IPS-20b (cell line): ENCODE results near the gene NFATC2.

ENCODE experiments used
- H3K27ac ChIP-seq: one replicate; pipeline ENCODE4 v1.5.1; 2013; ENCODE audit warnings: low read length
- H3K27me3 ChIP-seq: 2 replicates; pipeline ENCODE4 v1.6.1; 2013; ENCODE audit warnings: mild to moderate bottlenecking, low read length, inconsistent platforms; ENCODE audit not compliant: insufficient read depth
- H3K36me3 ChIP-seq: 2 replicates; pipeline ENCODE4 v1.6.1; 2013; ENCODE audit warnings: low read depth, mild to moderate bottlenecking, inconsistent platforms, low read length, moderate library complexity; ENCODE audit not compliant: insufficient read depth
- H3K4me1 ChIP-seq: 2 replicates; pipeline ENCODE4 v1.6.1; 2013; ENCODE audit warnings: mild to moderate bottlenecking, control low read depth, inconsistent platforms, low read length, moderate library complexity; ENCODE audit not compliant: insufficient read depth
- H3K4me3 ChIP-seq: 2 replicates; pipeline ENCODE4 v1.5.1; 2013; ENCODE audit warnings: mild to moderate bottlenecking, low read length, inconsistent platforms
- H3K9ac ChIP-seq: 2 replicates; pipeline ENCODE4 v1.6.1; 2013; ENCODE audit warnings: low read depth, mild to moderate bottlenecking, inconsistent platforms, low read length, moderate library complexity
- H3K9me3 ChIP-seq: 2 replicates; pipeline ENCODE4 v1.6.1; 2013; ENCODE audit warnings: mild to moderate bottlenecking, low read depth, low read length, inconsistent platforms; ENCODE audit not compliant: insufficient read depth

NFATC2 gene

GRCh38 chr20:51392614-51393186, 149.8 kb downstream of the NFATC2 start:
- H3K4me1 ChIP-seq = peaks cover 23% of the 10 kb centered on the region; the same call in 1 of the 2 replicates
- H3K36me3 ChIP-seq = no peaks in the 10 kb centered on the region
- no peak overlapping the region for H3K27ac ChIP-seq

GRCh38 chr20:51391926-51392325, 150.6 kb downstream of the NFATC2 start:
- no peak overlapping the region for H3K9ac ChIP-seq
- no peaks in the 10 kb centered on the region for H3K9me3 ChIP-seq
- H3K27ac ChIP-seq = no peak overlapping the region
- peaks cover 26% of the 10 kb centered on the region; the same call in 1 of the 2 replicates for H3K4me1 ChIP-seq
- H3K36me3 ChIP-seq = no peaks in the 10 kb centered on the region
- H3K27me3 ChIP-seq = no peaks in the 10 kb centered on the region
- no peak overlapping the region for H3K4me3 ChIP-seq

More at GRCh38 chr20:51392614-51393186, 149.8 kb downstream of the NFATC2 start:
- H3K9me3 ChIP-seq = no peaks in the 10 kb centered on the region
- H3K4me3 ChIP-seq = no peak overlapping the region
- no peaks in the 10 kb centered on the region for H3K27me3 ChIP-seq
- H3K9ac ChIP-seq = no peak overlapping the region

GRCh38 chr20:51389543-51390264, 152.8 kb downstream of the NFATC2 start:
- Histone ChIP-seq H3K9me3 (no peaks in the 10 kb centered on the region), H3K9ac (no peak overlapping the region), H3K36me3 (no peaks in the 10 kb centered on the region), H3K27ac (no peak overlapping the region), H3K4me1 (peaks cover 35% of the 10 kb centered on the region), H3K4me3 (no peak overlapping the region), H3K27me3 (no peaks in the 10 kb centered on the region)

GRCh38 chr20:51388756-51389542, 153.6 kb downstream of the NFATC2 start:
- Histone ChIP-seq H3K9ac (no peak overlapping the region), H3K9me3 (no peaks in the 10 kb centered on the region), H3K4me3 (no peak overlapping the region), H3K4me1 (peaks cover 35% of the 10 kb centered on the region), H3K27me3 (no peaks in the 10 kb centered on the region), H3K27ac (no peak overlapping the region), H3K36me3 (no peaks in the 10 kb centered on the region)

GRCh38 chr20:51388227-51388626, 154.3 kb downstream of the NFATC2 start:
- no peaks in the 10 kb centered on the region for H3K27me3 ChIP-seq
- H3K4me3 ChIP-seq = no peak overlapping the region
- H3K36me3 ChIP-seq = no peaks in the 10 kb centered on the region

GRCh38 chr20:51387125-51387875, 155.2 kb downstream of the NFATC2 start:
- Histone ChIP-seq H3K9ac (no peak overlapping the region), H3K9me3 (no peaks in the 10 kb centered on the region), H3K27me3 (no peaks in the 10 kb centered on the region), H3K4me1 (peaks cover 35% of the 10 kb centered on the region), H3K4me3 (no peak overlapping the region), H3K36me3 (no peaks in the 10 kb centered on the region), H3K27ac (no peak overlapping the region)

More at GRCh38 chr20:51388227-51388626, 154.3 kb downstream of the NFATC2 start:
- no peaks in the 10 kb centered on the region for H3K9me3 ChIP-seq
- H3K27ac ChIP-seq = no peak overlapping the region
- H3K4me1 ChIP-seq = peaks cover 35% of the 10 kb centered on the region
- no peak overlapping the region for H3K9ac ChIP-seq

- no peak overlapping the region for H3K9ac ChIP-seq
- H3K4me1 ChIP-seq = peaks cover 35% of the 10 kb centered on the region
- no peak overlapping the region for H3K27ac ChIP-seq
- no peak overlapping the region for H3K4me3 ChIP-seq
- H3K9me3 ChIP-seq = no peaks in the 10 kb centered on the region
- H3K27me3 ChIP-seq = no peaks in the 10 kb centered on the region
- no peaks in the 10 kb centered on the region for H3K36me3 ChIP-seq
These were observed 155.9 kb downstream of the NFATC2 start for GRCh38 chr20:51386586-51386985.

GRCh38 chr20:51385646-51386530, 156.6 kb downstream of the NFATC2 start:
- no peak overlapping the region for H3K9ac ChIP-seq
- H3K4me3 ChIP-seq = no peak overlapping the region
- H3K9me3 ChIP-seq = no peaks in the 10 kb centered on the region
- H3K27ac ChIP-seq = no peak overlapping the region
- peaks cover 35% of the 10 kb centered on the region for H3K4me1 ChIP-seq
- no peaks in the 10 kb centered on the region for H3K27me3 ChIP-seq
- no peaks in the 10 kb centered on the region for H3K36me3 ChIP-seq

- no peak overlapping the region for H3K27ac ChIP-seq
- no peaks in the 10 kb centered on the region for H3K36me3 ChIP-seq
- H3K9ac ChIP-seq = no peak overlapping the region
- no peak overlapping the region for H3K4me3 ChIP-seq
- H3K9me3 ChIP-seq = no peaks in the 10 kb centered on the region
- no peaks in the 10 kb centered on the region for H3K27me3 ChIP-seq
- H3K4me1 ChIP-seq = peaks cover 27% of the 10 kb centered on the region
These were observed 157.6 kb downstream of the NFATC2 start for GRCh38 chr20:51384875-51385274.

- Histone ChIP-seq H3K27me3 (no peaks in the 10 kb centered on the region), H3K9me3 (no peaks in the 10 kb centered on the region), H3K9ac (no peak overlapping the region), H3K36me3 (no peaks in the 10 kb centered on the region), H3K4me3 (no peak overlapping the region), H3K4me1 (peaks cover 20% of the 10 kb centered on the region), H3K27ac (no peak overlapping the region)
These were observed 158.5 kb downstream of the NFATC2 start for GRCh38 chr20:51383891-51384510.
